PC-3 (cell line): ENCODE results near the gene HOXC5.

Experiments used
- CTCF ChIP-seq: fragments of 300-600 bp; sonication (generic); conservative IDR thresholded peaks from 2 replicates; pipeline ENCODE4 v1.5.1; 2017; ENCODE audit warnings: antibody characterized with exemption, low read depth, mild to moderate bottlenecking, low read length
- EZH2 ChIP-seq: fragments of 300-600 bp; sonication (generic); IDR thresholded peaks from one replicate; pipeline ENCODE4 v1.6.1; 2017; ENCODE audit warnings: antibody characterized with exemption, mild to moderate bottlenecking, low read length; ENCODE audit not compliant: unreplicated experiment
- EZH2phosphoT487 ChIP-seq: fragments of 300-600 bp; sonication (generic); IDR thresholded peaks from 2 replicates; pipeline ENCODE4 v1.6.1; 2018; ENCODE audit warnings: mild to moderate bottlenecking, antibody characterized with exemption, low read length, borderline replicate concordance

GRCh38 chr12:53999559-54000115 lies 33.2 kb upstream of the HOXC5 start:
- TF ChIP-seq CTCF (no peak), EZH2phosphoT487 (no peak), EZH2 (no peak)
